Stimulated activated CD8-positive, alpha-beta memory T cell treated with anti-CD3 and anti-CD28 coated beads, Interleukin-7, amount 100 ng/mL, for 24 hours (primary cell): ENCODE results near the gene BCL2L13.

Experiments
- DNase-seq: peaks from one replicate; pipeline ENCODE4 v3.0.0-alpha.2; 2020; ENCODE audit warnings: low read depth

The BCL2L13 gene

DNA sequence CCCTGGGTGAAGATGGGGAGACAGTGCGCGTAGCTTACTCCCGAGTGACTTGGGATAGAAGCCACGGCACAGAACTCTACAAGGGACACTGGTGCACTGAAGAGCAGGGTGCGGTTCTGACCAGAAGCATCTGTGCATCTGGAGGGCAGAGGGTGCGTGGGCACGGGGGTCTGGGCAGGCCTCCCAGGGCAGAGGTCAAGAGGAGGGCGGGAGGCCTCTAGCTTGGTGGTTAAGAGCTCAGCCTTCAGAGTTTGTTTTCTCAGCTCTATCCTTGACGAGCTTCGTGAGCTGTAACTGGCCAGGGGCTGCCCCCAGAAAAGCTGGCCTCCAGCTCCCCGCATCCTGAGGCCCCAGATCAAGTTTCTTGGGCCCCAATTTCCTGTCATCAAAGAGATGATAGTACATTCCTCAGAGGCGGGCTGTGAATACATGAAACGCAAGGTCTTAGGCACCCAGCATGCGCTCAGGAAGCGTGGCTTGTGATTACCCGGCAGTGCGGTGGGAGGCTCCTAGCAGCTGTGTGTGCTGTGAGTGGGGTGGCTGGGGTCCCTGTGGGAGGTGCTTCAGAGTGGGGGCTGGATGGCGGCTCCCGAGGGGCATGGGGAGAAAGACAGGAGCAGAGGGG lies 141.7 kb downstream of the BCL2L13 start:
- DNase-seq, result no peak
